ENCODE results near the gene DBN1. TPM values are rescaled to one million over a fixed set of nuclear protein-coding genes. Genes with fewer than 3 reads are reported as not detected.

The DBN1 gene
- total and polyA plus RNA-seq, 2 of the 8 experiments (the other 6 are each of a cell fraction or from before 2014, with no cell fraction given): 168 to 333 TPM

- 88% methylated on average over 13 of the region's 13 CpGs; no CpG with 5 or more reads in 1 of the 2 experiments for WGBS, 2 experiments (ENCODE audit: extremely low coverage in 1 of 2, insufficient coverage in 1 of 2, insufficient read length in 1 of 2, insufficient replicate concordance in 2 of 2, low coverage in 1 of 2, low lambda C conversion rate in 2 of 2, missing lambda C conversion rate in 1 of 2)
- Histone ChIP-seq H3K36me3 (ENCODE audit: control insufficient read depth in 2 of 4, insufficient read depth in 4 of 4, low read length in 3 of 4) (no peaks in the 10 kb centered on the region; a peak in 1 of 8 replicates), H3K9ac (replicated peaks in 1 of 4; ENCODE audit: extremely low read depth in 1 of 4, low read depth in 3 of 4, low read length in 3 of 4) (no peak overlapping the region; a peak in 1 of 7 replicates), H4K20me1 (replicated peaks in 1 of 2; ENCODE audit: control insufficient read depth in 1 of 2, insufficient read depth in 2 of 2, low read length in 2 of 2) (peaks cover 0 to 3% of the 10 kb centered on the region in 2 experiments), H2BK15ac (ENCODE audit: low read length) (no peak overlapping the region), H3K4me3 (ENCODE audit: extremely low read depth in 1 of 4, insufficient read depth in 2 of 4, low read depth in 3 of 4, low read length in 4 of 4) (no peak overlapping the region), H2BK12ac (ENCODE audit: low read depth, low read length) (no peak overlapping the region), H3K56ac (replicated peaks; ENCODE audit: insufficient read length, low read depth, low read length) (no peak overlapping the region), H3K27ac (ENCODE audit: low read depth, low read length) (no peak overlapping the region), H2BK5ac (ENCODE audit: low read depth, low read length) (no peak overlapping the region), H3K14ac (ENCODE audit: insufficient read length) (no peak overlapping the region), H3K23ac (ENCODE audit: insufficient read length) (no peak overlapping the region), H2AK5ac (ENCODE audit: low read depth, low read length) (no peak overlapping the region), H2AFZ (ENCODE audit: low read length) (no peak overlapping the region), H3K18ac (ENCODE audit: extremely low read depth, low read length) (no peak overlapping the region), H3K9me3 (ENCODE audit: insufficient read depth in 2 of 2, low read depth in 1 of 2, low read length in 1 of 2) (no peaks in the 10 kb centered on the region), H3K4me2 (ENCODE audit: insufficient read depth in 1 of 2, low read depth in 2 of 2, low read length in 2 of 2) (no peak overlapping the region), H3K4ac (replicated peaks; ENCODE audit: insufficient read length, low read depth, low read length) (no peak overlapping the region), H3K4me1 (replicated peaks in 1 of 4; ENCODE audit: control insufficient read depth in 3 of 4, insufficient read depth in 4 of 4, low read length in 3 of 4) (peaks cover 0 to 18% (median 11%) of the 10 kb centered on the region in 4 experiments; a peak in 6 of 7 replicates), H2BK20ac (ENCODE audit: low read length) (no peak overlapping the region), H2BK120ac (replicated peaks; ENCODE audit: low read depth, low read length) (no peak overlapping the region), H4K8ac (ENCODE audit: extremely low read depth, insufficient read depth, low read length) (no peak overlapping the region), H3K27me3 (replicated peaks in 1 of 4; ENCODE audit: control insufficient read depth in 3 of 4, extremely low read depth in 1 of 4, insufficient read depth in 3 of 4, low read length in 3 of 4) (no peaks in the 10 kb centered on the region), H3K23me2 (ENCODE audit: low read depth, low read length) (peaks cover 3% of the 10 kb centered on the region), H3K79me1 (ENCODE audit: low read depth, low read length) (peaks cover 2% of the 10 kb centered on the region; the same call in 1 of the 2 replicates), H3K79me2 (ENCODE audit: control insufficient read depth in 1 of 2, insufficient read depth in 2 of 2, low read length in 2 of 2) (no peaks in the 10 kb centered on the region), H4K5ac (ENCODE audit: insufficient read length, low read depth, low read length) (no peak overlapping the region), H4K91ac (replicated peaks; ENCODE audit: insufficient read length, low read length) (no peak overlapping the region)
- DNase-seq (ENCODE audit: low read depth in 1 of 2, low spot score in 2 of 2) (no peak), FAIRE-seq (no peak)
- ChIA-PET CTCF (ENCODE audit: partially characterized antibody) (interaction anchor here (0.9 to 10.4 kb wide), 12 partner anchors 9 to 106 kb away, joined by 3 to 162 read pairs (median 6); partner anchors contain the start of gene PDLIM7), POLR2A (ENCODE audit: partially characterized antibody) (interaction anchor here (0.7 to 67.5 kb wide), 9 partner anchors 2 to 112 kb away, joined by 3 to 3349 read pairs (median 5); partner anchors contain the start of genes DBN1, DDX41, DOK3 and PDLIM7)
These were observed 4.5 kb upstream of the DBN1 start for GRCh38 chr5:177477701-177478477.
